ENCODE data around the gene TIGD7.

Gene TIGD7

GRCh38 chr16:3295209-3295608, 10.0 kb downstream of the TIGD7 start:
- H3K9me3 ChIP-seq (ENCODE audit: severe bottlenecking): peaks cover 26% of the 10 kb centered on the region
- H3K27me3 ChIP-seq (ENCODE audit: insufficient read depth, poor library complexity, severe bottlenecking): no peaks in the 10 kb centered on the region
- H3K4me3 ChIP-seq (ENCODE audit: severe bottlenecking): no peak overlapping the region
- H3K27ac ChIP-seq (ENCODE audit: poor library complexity, severe bottlenecking): no peak overlapping the region
- H3K4me1 ChIP-seq (ENCODE audit: insufficient read depth, poor library complexity, severe bottlenecking): no peaks in the 10 kb centered on the region
- peaks cover 50% of the 10 kb centered on the region for H3K36me3 ChIP-seq (ENCODE audit: low read depth)
- DNase-seq (ENCODE audit: low spot score) (no peak), ATAC-seq (ENCODE audit: low read depth) (no peak)
- no peak for TF ChIP-seq CTCF (IDR thresholded peaks at IDR 0.05; ENCODE audit: poor library complexity, severe bottlenecking)

- no peak for DNase-seq (ENCODE audit: low spot score)
- H3K36me3 ChIP-seq (ENCODE audit: low read depth): peaks cover 61% of the 10 kb centered on the region
- TF ChIP-seq CTCF (IDR thresholded peaks at IDR 0.05; ENCODE audit: poor library complexity, severe bottlenecking): no peak
These were observed 12.6 kb downstream of the TIGD7 start for GRCh38 chr16:3292604-3293003.

GRCh38 chr16:3289998-3290673, 15.1 kb downstream of the TIGD7 start:
- no peak for DNase-seq (ENCODE audit: low spot score)
- H3K27ac ChIP-seq (ENCODE audit: poor library complexity, severe bottlenecking): no peak overlapping the region
- no peaks in the 10 kb centered on the region for H3K4me1 ChIP-seq (ENCODE audit: insufficient read depth, poor library complexity, severe bottlenecking)
- H3K27me3 ChIP-seq (ENCODE audit: insufficient read depth, poor library complexity, severe bottlenecking): no peaks in the 10 kb centered on the region
- H3K36me3 ChIP-seq (ENCODE audit: low read depth): peaks cover 81% of the 10 kb centered on the region
- H3K9me3 ChIP-seq (ENCODE audit: severe bottlenecking): peaks cover 40% of the 10 kb centered on the region
- no peak overlapping the region for H3K4me3 ChIP-seq (ENCODE audit: severe bottlenecking)
- ATAC-seq (ENCODE audit: low read depth): no peak
- no peak for TF ChIP-seq CTCF (IDR thresholded peaks at IDR 0.05; ENCODE audit: poor library complexity, severe bottlenecking)

More at GRCh38 chr16:3292604-3293003, 12.6 kb downstream of the TIGD7 start:
- Histone ChIP-seq H3K9me3 (ENCODE audit: severe bottlenecking) (peaks cover 35% of the 10 kb centered on the region), H3K4me1 (ENCODE audit: insufficient read depth, poor library complexity, severe bottlenecking) (no peaks in the 10 kb centered on the region), H3K27me3 (ENCODE audit: insufficient read depth, poor library complexity, severe bottlenecking) (no peaks in the 10 kb centered on the region), H3K27ac (ENCODE audit: poor library complexity, severe bottlenecking) (no peak overlapping the region), H3K4me3 (ENCODE audit: severe bottlenecking) (no peak overlapping the region)
- ATAC-seq (ENCODE audit: low read depth): no peak

- no peak for TF ChIP-seq CTCF (IDR thresholded peaks at IDR 0.05; ENCODE audit: poor library complexity, severe bottlenecking)
- Histone ChIP-seq H3K4me1 (ENCODE audit: insufficient read depth, poor library complexity, severe bottlenecking) (no peaks in the 10 kb centered on the region), H3K4me3 (ENCODE audit: severe bottlenecking) (peak overlapping the region; percentile 88), H3K27me3 (ENCODE audit: insufficient read depth, poor library complexity, severe bottlenecking) (no peaks in the 10 kb centered on the region), H3K36me3 (ENCODE audit: low read depth) (peaks cover 46% of the 10 kb centered on the region), H3K27ac (ENCODE audit: poor library complexity, severe bottlenecking) (no peak overlapping the region), H3K9me3 (ENCODE audit: severe bottlenecking) (peaks cover 22% of the 10 kb centered on the region)
- ATAC-seq (ENCODE audit: low read depth) (no peak), DNase-seq (ENCODE audit: low spot score) (no peak)
These were observed 20.1 kb downstream of the TIGD7 start for GRCh38 chr16:3285131-3285530.

Measured in RWPE2 (cell line).